Measurements from ENCODE around the gene ARL6IP4.
A peak's percentile ranks its signal among the peaks of the same experiment; 100 is the strongest.

Gene ARL6IP4

GRCh38 chr12:122949816-122950675, 30.4 kb upstream of the ARL6IP4 start:
- Histone ChIP-seq H3K36me3 (ENCODE audit: insufficient read depth, low read length) (no peaks in the 10 kb centered on the region), H3K9ac (ENCODE audit: low read depth, low read length) (no peak overlapping the region), H3K4me1 (ENCODE audit: insufficient read depth, low read length) (peaks cover 10% of the 10 kb centered on the region; the same call in 1 of the 2 replicates), H3K9me3 (ENCODE audit: control insufficient read depth, insufficient read depth, low read length) (no peaks in the 10 kb centered on the region)

- no peaks in the 10 kb centered on the region for H3K9me3 ChIP-seq (ENCODE audit: control insufficient read depth, insufficient read depth, low read length)
- no peaks in the 10 kb centered on the region for H3K36me3 ChIP-seq (ENCODE audit: insufficient read depth, low read length)
- H3K9ac ChIP-seq (ENCODE audit: low read depth, low read length) = no peak overlapping the region
- peaks cover 10% of the 10 kb centered on the region; the same call in 1 of the 2 replicates for H3K4me1 ChIP-seq (ENCODE audit: insufficient read depth, low read length)
These were observed 29.1 kb upstream of the ARL6IP4 start for GRCh38 chr12:122951406-122951805.

DNA sequence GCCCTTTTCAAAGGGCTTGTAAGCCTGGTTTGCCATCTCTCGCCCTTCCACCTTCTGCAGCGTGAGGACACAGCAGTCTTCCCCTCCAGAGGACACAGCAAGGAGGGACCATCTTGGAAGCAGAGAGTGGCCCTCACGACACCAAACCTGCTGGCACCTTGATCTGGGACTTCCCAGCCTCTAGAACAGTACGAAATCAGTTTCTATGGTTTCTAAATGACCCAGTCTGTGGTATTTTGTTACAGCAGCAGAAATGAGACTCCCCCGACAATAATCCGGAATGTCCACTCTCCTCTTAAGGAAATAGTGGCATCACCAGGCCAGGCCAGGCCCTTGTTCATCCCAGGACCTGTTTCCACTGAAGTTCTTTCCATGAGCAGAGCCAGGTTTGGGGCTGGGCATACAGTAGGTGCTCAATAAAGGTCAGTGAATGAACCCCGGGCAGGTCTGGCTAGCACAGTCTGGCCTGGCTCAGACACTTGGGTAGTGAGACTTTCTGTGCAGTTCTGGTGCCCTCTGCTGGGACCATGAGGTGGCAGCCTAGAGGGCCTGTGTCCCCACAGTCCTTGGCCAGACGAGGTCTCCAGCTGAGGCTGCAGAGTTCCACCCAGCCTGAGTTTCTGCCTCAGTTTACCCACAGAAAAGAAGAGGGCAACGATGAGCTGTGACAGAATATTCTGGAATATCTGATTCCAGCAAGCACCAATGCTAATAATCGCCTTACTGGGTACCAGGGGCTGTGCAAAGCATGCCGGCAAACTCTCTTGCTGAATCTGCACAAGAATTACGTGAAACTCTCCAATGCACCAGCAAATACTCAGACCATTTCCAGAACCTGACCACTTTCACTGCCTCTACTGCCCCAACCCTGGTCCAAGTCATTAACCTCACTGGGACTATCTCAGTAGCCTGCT, 28.2 kb upstream of the ARL6IP4 start:
- Histone ChIP-seq H3K9me3 (ENCODE audit: control insufficient read depth, insufficient read depth, low read length) (no peaks in the 10 kb centered on the region), H3K36me3 (ENCODE audit: insufficient read depth, low read length) (no peaks in the 10 kb centered on the region), H3K9ac (ENCODE audit: low read depth, low read length) (no peak overlapping the region), H3K4me1 (ENCODE audit: insufficient read depth, low read length) (peaks cover 2% of the 10 kb centered on the region; the same call in 1 of the 2 replicates)

GRCh38 chr12:122955156-122955555, 25.3 kb upstream of the ARL6IP4 start:
- H3K9ac ChIP-seq (ENCODE audit: low read depth, low read length) = no peak overlapping the region
- H3K4me1 ChIP-seq (ENCODE audit: insufficient read depth, low read length) = no peaks in the 10 kb centered on the region
- no peaks in the 10 kb centered on the region for H3K36me3 ChIP-seq (ENCODE audit: insufficient read depth, low read length)
- H3K9me3 ChIP-seq (ENCODE audit: control insufficient read depth, insufficient read depth, low read length) = no peaks in the 10 kb centered on the region

DNA sequence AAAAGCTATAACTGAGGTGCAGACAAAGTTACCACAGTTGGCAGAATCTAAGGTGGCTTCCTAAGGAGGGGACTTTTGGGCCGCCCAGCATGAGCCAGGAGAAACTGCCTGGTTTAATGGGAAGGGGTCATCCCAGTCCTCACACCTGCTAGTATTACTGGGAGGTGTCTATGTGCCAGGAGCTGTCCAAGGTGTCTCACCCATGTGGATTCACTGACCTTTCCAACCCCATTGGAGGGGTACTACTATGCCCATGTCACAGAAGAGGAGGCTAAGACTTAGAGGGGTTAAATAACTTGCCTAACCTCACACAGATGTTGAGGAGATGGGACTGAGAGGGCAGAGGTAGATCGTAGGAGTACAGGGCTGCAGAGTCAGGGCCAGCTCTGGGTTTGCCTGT, 24.4 kb upstream of the ARL6IP4 start:
- no peaks in the 10 kb centered on the region for H3K9me3 ChIP-seq (ENCODE audit: control insufficient read depth, insufficient read depth, low read length)

DNA sequence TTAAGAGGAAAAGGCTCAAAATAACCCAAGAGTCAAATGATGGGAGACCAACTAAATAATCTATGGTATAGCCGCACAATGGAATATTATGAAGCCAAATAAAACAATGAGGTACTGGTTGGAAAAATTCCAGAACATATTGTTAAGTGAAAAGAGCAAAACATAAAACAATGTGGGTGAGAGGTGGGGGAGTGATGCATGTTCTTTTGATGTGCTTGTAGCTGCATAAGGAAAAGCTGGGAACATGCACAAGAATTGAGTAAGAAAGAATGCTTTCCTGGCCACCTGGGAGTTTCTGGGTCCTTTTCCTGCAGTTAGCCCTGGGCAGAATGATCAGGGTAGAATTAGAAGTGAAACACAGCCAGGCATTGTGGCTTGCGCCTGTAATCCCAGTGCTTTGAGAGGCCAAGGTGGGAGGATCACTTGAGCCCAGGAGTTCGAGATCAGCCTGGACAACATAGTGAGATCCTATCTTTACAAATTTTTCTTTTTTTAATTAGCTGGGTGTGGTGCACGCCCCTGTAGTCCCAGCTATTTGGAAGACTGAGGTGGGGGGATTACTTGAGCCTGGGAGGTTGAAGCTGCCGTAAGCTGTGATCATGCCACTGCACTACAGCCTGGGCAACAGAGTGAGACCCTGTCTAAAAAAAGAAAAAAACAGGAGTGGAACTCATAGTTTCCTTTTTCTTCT, 22.1 kb upstream of the ARL6IP4 start:
- no peaks in the 10 kb centered on the region for H3K9me3 ChIP-seq (ENCODE audit: control insufficient read depth, insufficient read depth, low read length)
- no peaks in the 10 kb centered on the region for H3K4me1 ChIP-seq (ENCODE audit: insufficient read depth, low read length)
- H3K36me3 ChIP-seq (ENCODE audit: insufficient read depth, low read length) = no peaks in the 10 kb centered on the region
- H3K9ac ChIP-seq (ENCODE audit: low read depth, low read length) = no peak overlapping the region

More for the DNA sequence above, 24.4 kb upstream of the ARL6IP4 start:
- no peak overlapping the region for H3K9ac ChIP-seq (ENCODE audit: low read depth, low read length)
- no peaks in the 10 kb centered on the region for H3K36me3 ChIP-seq (ENCODE audit: insufficient read depth, low read length)
- H3K4me1 ChIP-seq (ENCODE audit: insufficient read depth, low read length) = no peaks in the 10 kb centered on the region

DNA sequence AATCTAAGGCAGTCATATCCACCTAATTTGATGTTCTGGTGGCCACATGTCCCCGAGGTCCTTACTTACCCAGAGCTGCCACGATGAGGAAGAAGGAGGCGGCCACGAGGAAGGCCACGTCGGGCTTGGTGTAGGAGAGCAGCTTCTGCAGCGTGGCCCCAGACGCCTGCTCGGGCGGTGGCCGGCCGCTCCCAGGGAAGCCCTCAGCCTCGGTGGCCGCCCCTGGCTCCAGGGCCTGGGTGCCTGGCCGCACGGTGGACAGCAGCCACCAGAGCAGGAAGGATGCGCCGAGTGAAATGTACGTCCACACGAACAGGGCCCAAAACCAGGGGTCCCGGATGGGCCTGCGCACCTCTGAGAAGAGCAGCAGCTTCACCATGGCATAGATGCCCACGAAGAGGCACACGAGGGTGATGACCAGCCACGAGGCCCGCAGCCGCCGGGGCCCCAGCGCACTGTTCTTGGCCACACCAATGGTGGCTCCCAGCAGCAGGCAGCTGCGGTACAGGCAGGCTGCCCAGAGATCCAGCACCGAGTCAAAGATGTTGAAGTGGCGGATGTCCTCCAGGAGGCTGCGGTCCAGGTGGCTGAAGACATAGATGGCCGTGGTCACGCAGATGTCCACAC, 20.8 kb upstream of the ARL6IP4 start:
- Histone ChIP-seq H3K36me3 (ENCODE audit: insufficient read depth, low read length) (no peaks in the 10 kb centered on the region), H3K9ac (ENCODE audit: low read depth, low read length) (no peak overlapping the region)

GRCh38 chr12:122960193-122960569, 20.3 kb upstream of the ARL6IP4 start:
- Histone ChIP-seq H3K36me3 (ENCODE audit: insufficient read depth, low read length) (no peaks in the 10 kb centered on the region), H3K4me1 (ENCODE audit: insufficient read depth, low read length) (no peaks in the 10 kb centered on the region), H3K9ac (ENCODE audit: low read depth, low read length) (no peak overlapping the region), H3K9me3 (ENCODE audit: control insufficient read depth, insufficient read depth, low read length) (no peaks in the 10 kb centered on the region)

More for the DNA sequence above, 20.8 kb upstream of the ARL6IP4 start:
- no peaks in the 10 kb centered on the region for H3K4me1 ChIP-seq (ENCODE audit: insufficient read depth, low read length)
- H3K9me3 ChIP-seq (ENCODE audit: control insufficient read depth, insufficient read depth, low read length) = no peaks in the 10 kb centered on the region

- Histone ChIP-seq H3K36me3 (ENCODE audit: insufficient read depth, low read length) (no peaks in the 10 kb centered on the region), H3K9me3 (ENCODE audit: control insufficient read depth, insufficient read depth, low read length) (no peaks in the 10 kb centered on the region), H3K9ac (ENCODE audit: low read depth, low read length) (no peak overlapping the region), H3K4me1 (ENCODE audit: insufficient read depth, low read length) (peaks cover under 1% of the 10 kb centered on the region; the same call in 1 of the 2 replicates)
These were observed 18.8 kb upstream of the ARL6IP4 start for GRCh38 chr12:122961531-122962329.

DNA sequence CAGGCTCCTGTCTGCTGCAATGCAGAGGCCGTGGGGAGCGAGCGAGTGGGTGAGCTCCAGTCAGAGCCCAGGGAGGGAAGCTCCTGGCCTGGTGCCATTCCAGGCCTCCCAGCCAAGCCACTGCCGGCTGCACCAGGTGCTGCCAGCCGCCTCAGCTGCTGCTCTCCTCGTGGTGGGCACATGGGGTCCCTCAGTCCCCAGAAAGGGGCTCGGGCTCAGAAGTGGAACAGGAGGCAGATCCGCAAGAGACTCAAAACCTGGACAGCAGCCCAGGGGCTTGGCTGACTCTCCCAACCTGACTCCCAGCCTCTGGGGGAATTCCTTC, 16.6 kb upstream of the ARL6IP4 start:
- Histone ChIP-seq H3K36me3 (ENCODE audit: insufficient read depth, low read length) (no peaks in the 10 kb centered on the region), H3K9me3 (ENCODE audit: control insufficient read depth, insufficient read depth, low read length) (no peaks in the 10 kb centered on the region), H3K4me1 (ENCODE audit: insufficient read depth, low read length) (peaks cover 3% of the 10 kb centered on the region; the same call in 1 of the 2 replicates), H3K9ac (ENCODE audit: low read depth, low read length) (no peak overlapping the region)

DNA sequence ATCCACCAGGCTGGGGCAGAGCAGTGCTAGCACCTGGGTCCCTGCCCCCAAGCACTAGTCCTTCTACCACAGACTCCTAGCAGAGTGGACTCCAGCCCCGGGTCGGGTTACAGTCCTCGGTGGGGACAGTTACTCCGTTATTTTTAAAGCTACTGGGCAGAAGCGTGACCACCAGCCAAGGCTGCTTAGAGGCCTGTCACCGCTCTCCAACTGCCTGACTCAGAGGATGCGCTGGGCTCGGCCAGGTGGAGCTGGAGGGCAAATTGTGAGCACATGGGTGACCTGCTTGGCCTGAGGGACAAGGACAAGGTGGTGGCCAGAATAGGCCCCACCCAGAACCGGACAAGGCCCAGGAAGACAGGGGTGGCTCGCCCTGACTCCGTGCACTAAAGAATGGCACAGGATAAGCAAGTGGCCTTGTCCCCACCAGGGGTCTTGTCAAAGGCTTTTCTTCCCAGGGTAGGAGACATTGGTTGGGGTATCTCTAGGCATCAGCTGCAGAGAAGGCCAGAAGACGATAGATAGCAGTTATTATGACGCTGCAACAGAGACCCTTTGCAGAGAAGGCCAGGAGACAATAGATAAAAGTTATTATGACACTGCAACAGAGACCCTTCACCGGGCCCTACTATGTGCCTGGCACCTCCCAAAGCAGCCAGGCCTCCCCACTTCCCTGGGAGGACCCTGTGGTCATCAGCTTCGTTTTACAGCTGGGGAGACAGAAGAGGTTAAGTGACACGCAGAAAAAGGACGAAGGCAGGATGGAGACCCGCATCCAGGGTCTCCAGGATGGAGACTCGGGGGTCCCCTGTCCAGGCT, 15.8 kb upstream of the ARL6IP4 start:
- Histone ChIP-seq H3K9me3 (ENCODE audit: control insufficient read depth, insufficient read depth, low read length) (no peaks in the 10 kb centered on the region), H3K9ac (ENCODE audit: low read depth, low read length) (no peak overlapping the region), H3K4me1 (ENCODE audit: insufficient read depth, low read length) (peaks cover 3% of the 10 kb centered on the region; the same call in 1 of the 2 replicates), H3K36me3 (ENCODE audit: insufficient read depth, low read length) (no peaks in the 10 kb centered on the region)

GRCh38 chr12:122965321-122965751, 15.1 kb upstream of the ARL6IP4 start:
- Histone ChIP-seq H3K36me3 (ENCODE audit: insufficient read depth, low read length) (no peaks in the 10 kb centered on the region), H3K9ac (ENCODE audit: low read depth, low read length) (peak overlapping the region; percentile 84; the same call in 1 of the 2 replicates), H3K4me1 (ENCODE audit: insufficient read depth, low read length) (peaks cover 3% of the 10 kb centered on the region; the same call in 1 of the 2 replicates), H3K9me3 (ENCODE audit: control insufficient read depth, insufficient read depth, low read length) (no peaks in the 10 kb centered on the region)
